WTC11 (cell line): ENCODE measurements around the gene RASGEF1C. TPM values are rescaled to one million over a fixed set of nuclear protein-coding genes. Genes with fewer than 3 reads are reported as not detected.

Experiments
- ATAC-seq: fragments of 200-7000 bp; cut with Tn5 transposase; 2 replicates; pipeline ENCODE4 v1.10.0; 2021; ENCODE audit warnings: mild to moderate bottlenecking, moderate library complexity
- CTCF ChIA-PET: fragments of 300-600 bp; sonication (Branson Sonifier 250); formaldehyde crosslinking; loops from one replicate; lab custom pipeline; 2021; ENCODE audit warnings: antibody characterized with exemption; lab: Charles Lee
- POLR2A ChIA-PET: fragments of 350-600 bp; sonication (Branson Sonifier 250); formaldehyde crosslinking; loops from one replicate; lab custom pipeline; 2021; ENCODE audit warnings: antibody characterized with exemption; lab: Charles Lee
- DNase-seq: peaks from one replicate; pipeline ENCODE4 v3.0.0; 2021; ENCODE audit warnings: low spot score
- H3K27ac Mint-ChIP-seq: 2 replicates; pipeline ENCODE4 v1.8.0; 2021; ENCODE audit warnings: mixed read lengths
- H3K27me3 Mint-ChIP-seq: 2 replicates; pipeline ENCODE4 v1.8.0; 2021; ENCODE audit warnings: low read depth, mild to moderate bottlenecking, moderate library complexity, mixed read lengths
- H3K36me3 Mint-ChIP-seq: 2 replicates; pipeline ENCODE4 v1.8.0; 2021; ENCODE audit warnings: mixed read lengths
- H3K4me1 Mint-ChIP-seq: 2 replicates; pipeline ENCODE4 v1.8.0; 2022; ENCODE audit warnings: mixed read lengths
- H3K4me3 Mint-ChIP-seq: 2 replicates; pipeline ENCODE4 v1.8.0; 2021; ENCODE audit warnings: mild to moderate bottlenecking, moderate library complexity, mixed read lengths
- H3K9me3 Mint-ChIP-seq: 2 replicates; pipeline ENCODE4 v1.8.0; 2021; ENCODE audit warnings: mixed read lengths
- ATF1 ChIP-seq: sonication (generic); formaldehyde crosslinking; IDR thresholded peaks from 2 replicates; pipeline ENCODE4 v1.8.1; 2023; ENCODE audit warnings: mild to moderate bottlenecking, moderate library complexity, missing genetic modification reagents
- ATF3 ChIP-seq: sonication (generic); formaldehyde crosslinking; conservative IDR thresholded peaks from 2 replicates; pipeline ENCODE4 v1.8.1; 2022; ENCODE audit warnings: mild to moderate bottlenecking, missing genetic modification reagents
- CBFB ChIP-seq: sonication (generic); formaldehyde crosslinking; IDR thresholded peaks from 2 replicates; pipeline ENCODE4 v1.8.1; 2022; ENCODE audit warnings: mild to moderate bottlenecking, low read depth, missing genetic modification reagents
- CDX4 ChIP-seq: fragments of 250-450 bp; sonication (Bioruptor Pico); IDR thresholded peaks from 2 replicates; pipeline ENCODE4 v1.9.0; 2021; ENCODE audit warnings: moderate library complexity, mild to moderate bottlenecking, inconsistent platforms, borderline replicate concordance
- CREB1 ChIP-seq: sonication (generic); formaldehyde crosslinking; IDR thresholded peaks from 2 replicates; pipeline ENCODE4 v1.8.0; 2023; ENCODE audit warnings: mild to moderate bottlenecking, missing genetic modification reagents
- CREM ChIP-seq: sonication (generic); formaldehyde crosslinking; IDR thresholded peaks from 2 replicates; pipeline ENCODE4 v1.8.1; 2022; ENCODE audit warnings: mild to moderate bottlenecking, missing genetic modification reagents, moderate library complexity
- CTCF ChIP-seq: fragments of 200-600 bp; IDR thresholded peaks from 2 replicates; pipeline ENCODE4 v1.8.0; 2022; ENCODE audit warnings: antibody characterized with exemption
- E2F1 ChIP-seq: sonication (generic); formaldehyde crosslinking; IDR thresholded peaks from 2 replicates; pipeline ENCODE4 v1.8.0; 2022; ENCODE audit warnings: mild to moderate bottlenecking, missing genetic modification reagents
- ELF4 ChIP-seq: sonication (generic); formaldehyde crosslinking; IDR thresholded peaks from 2 replicates; pipeline ENCODE4 v1.8.1; 2022; ENCODE audit warnings: low read depth, mild to moderate bottlenecking, moderate library complexity, missing genetic modification reagents
- FOXJ3 ChIP-seq: sonication (generic); formaldehyde crosslinking; IDR thresholded peaks from 2 replicates; pipeline ENCODE4 v1.9.0; 2021; ENCODE audit warnings: missing genetic modification reagents, mild to moderate bottlenecking, borderline replicate concordance
- GTF2I ChIP-seq: fragments of 250-450 bp; sonication (Bioruptor Pico); conservative IDR thresholded peaks from 2 replicates; pipeline ENCODE4 v1.4.0; 2021; ENCODE audit warnings: mild to moderate bottlenecking
- NFYB ChIP-seq: sonication (generic); formaldehyde crosslinking; conservative IDR thresholded peaks from 2 replicates; pipeline ENCODE4 v1.8.0; 2022; ENCODE audit warnings: low read depth, missing genetic modification reagents
- NR2C2 ChIP-seq: sonication (generic); formaldehyde crosslinking; IDR thresholded peaks from 2 replicates; pipeline ENCODE4 v1.8.0; 2022; ENCODE audit warnings: mild to moderate bottlenecking, missing genetic modification reagents
- SMAD4 ChIP-seq: sonication (generic); formaldehyde crosslinking; IDR thresholded peaks from 2 replicates; pipeline ENCODE4 v1.8.0; 2022; ENCODE audit warnings: mild to moderate bottlenecking, missing genetic modification reagents
- TEAD4 ChIP-seq: sonication (generic); formaldehyde crosslinking; IDR thresholded peaks from 2 replicates; pipeline ENCODE4 v1.8.0; 2022; ENCODE audit warnings: mild to moderate bottlenecking, missing genetic modification reagents
- ZBTB21 ChIP-seq: sonication (generic); formaldehyde crosslinking; IDR thresholded peaks from 2 replicates; pipeline ENCODE4 v1.8.1; 2023; ENCODE audit warnings: mild to moderate bottlenecking, missing genetic modification reagents, borderline replicate concordance
- ZNF263 ChIP-seq: sonication (generic); formaldehyde crosslinking; IDR thresholded peaks from 2 replicates; pipeline ENCODE4 v1.8.1; 2022; ENCODE audit warnings: low read depth, mild to moderate bottlenecking, moderate library complexity, missing genetic modification reagents
- ZNF396 ChIP-seq: fragments of 250-450 bp; sonication (Bioruptor Pico); IDR thresholded peaks from 2 replicates; pipeline ENCODE4 v1.8.0; 2021; ENCODE audit warnings: mild to moderate bottlenecking, moderate library complexity, borderline replicate concordance
- ZNF671 ChIP-seq: fragments of 250-450 bp; sonication (Bioruptor Pico); IDR thresholded peaks from 2 replicates; pipeline ENCODE4 v1.8.0; 2021; ENCODE audit warnings: mild to moderate bottlenecking
- total RNA-seq: library from RNA; stranded (reverse); gene quantifications from 3 replicates; pipeline ENCODE4 v1.2.3, GENCODE V29; 2021
- TF ChIP-seq, protein P1 (sequence below): sonication (generic); formaldehyde crosslinking; IDR thresholded peaks from 2 replicates; pipeline ENCODE4 v1.8.1; 2022; ENCODE audit warnings: missing genetic modification reagents, borderline replicate concordance
- TF ChIP-seq, protein P2 (sequence below): fragments of 250-450 bp; sonication (Bioruptor Pico); IDR thresholded peaks from 2 replicates; pipeline ENCODE4 v1.8.0; 2021; ENCODE audit warnings: mild to moderate bottlenecking

Gene RASGEF1C
- total RNA-seq, 1 experiment from 2014 or later: 0.96 TPM

DNA sequence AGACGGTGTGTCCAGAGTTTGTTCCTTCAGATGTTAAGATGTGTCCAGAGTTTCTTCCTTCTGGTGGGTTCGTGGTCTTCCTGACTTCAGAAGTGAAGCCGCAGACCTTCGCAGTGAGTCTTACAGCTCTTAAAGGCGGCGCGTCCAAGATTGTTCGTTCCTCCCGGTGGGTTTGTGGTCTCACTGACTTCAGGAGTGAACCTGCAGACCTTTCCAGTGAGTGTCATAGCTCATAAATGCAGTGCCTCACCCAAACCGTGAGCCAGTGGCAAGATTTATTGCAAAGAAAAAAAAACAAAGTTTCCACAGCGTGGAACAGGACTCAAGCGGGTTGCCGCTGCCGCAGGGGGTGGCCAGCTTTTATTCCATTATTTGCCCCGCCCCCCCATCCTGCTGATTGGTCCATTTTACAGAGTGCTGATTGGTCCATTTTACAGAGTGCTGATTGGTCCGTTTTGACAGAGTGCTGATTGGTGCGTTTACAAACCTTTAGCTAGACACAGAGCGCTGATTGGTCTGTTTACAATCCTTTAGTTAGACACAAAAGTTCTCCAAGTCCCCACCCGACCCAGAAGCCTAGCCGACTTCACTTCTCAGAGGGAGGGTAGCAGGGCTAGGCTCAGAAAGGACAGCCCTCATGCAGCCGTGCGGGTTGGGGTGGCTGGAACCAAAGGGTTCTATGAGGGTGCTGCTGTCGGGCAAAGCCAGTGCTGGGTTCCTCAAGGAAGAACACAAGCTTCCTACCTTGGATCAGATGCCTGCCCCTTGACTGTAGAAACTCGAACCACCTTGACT lies 128.3 kb downstream of the RASGEF1C start:
- DNase-seq (no peak), ATAC-seq (no peak)
- Mint-ChIP-seq H3K4me3 (no peak overlapping the region), H3K9me3 (peaks cover 25% of the 10 kb centered on the region), H3K4me1 (peaks cover 46% of the 10 kb centered on the region), H3K36me3 (peaks cover 16% of the 10 kb centered on the region), H3K27me3 (peaks cover 15% of the 10 kb centered on the region), H3K27ac (no peak overlapping the region)
- CTCF ChIA-PET: interaction anchor here (1.0 to 2.0 kb wide), 4 partner anchors 10 to 279 kb away, joined by 3 to 8 read pairs (median 4); no protein-coding TSS in a partner anchor
- TF ChIP-seq NFYB (peak; percentile 53; the same call in 1 of the 2 replicates), ZBTB21 (CRISPR knock-in tag) (no peak)
- POLR2A ChIA-PET: no interaction called here

GRCh38 chr5:180079702-180080466 lies 129.1 kb downstream of the RASGEF1C start:
- no peak overlapping the region for H3K27ac Mint-ChIP-seq
- DNase-seq (no peak), ATAC-seq (no peak)
- peaks cover 25% of the 10 kb centered on the region for H3K9me3 Mint-ChIP-seq
- H3K36me3 Mint-ChIP-seq: peaks cover 16% of the 10 kb centered on the region
- H3K4me1 Mint-ChIP-seq: peaks cover 43% of the 10 kb centered on the region
- TF ChIP-seq, protein P1, sequence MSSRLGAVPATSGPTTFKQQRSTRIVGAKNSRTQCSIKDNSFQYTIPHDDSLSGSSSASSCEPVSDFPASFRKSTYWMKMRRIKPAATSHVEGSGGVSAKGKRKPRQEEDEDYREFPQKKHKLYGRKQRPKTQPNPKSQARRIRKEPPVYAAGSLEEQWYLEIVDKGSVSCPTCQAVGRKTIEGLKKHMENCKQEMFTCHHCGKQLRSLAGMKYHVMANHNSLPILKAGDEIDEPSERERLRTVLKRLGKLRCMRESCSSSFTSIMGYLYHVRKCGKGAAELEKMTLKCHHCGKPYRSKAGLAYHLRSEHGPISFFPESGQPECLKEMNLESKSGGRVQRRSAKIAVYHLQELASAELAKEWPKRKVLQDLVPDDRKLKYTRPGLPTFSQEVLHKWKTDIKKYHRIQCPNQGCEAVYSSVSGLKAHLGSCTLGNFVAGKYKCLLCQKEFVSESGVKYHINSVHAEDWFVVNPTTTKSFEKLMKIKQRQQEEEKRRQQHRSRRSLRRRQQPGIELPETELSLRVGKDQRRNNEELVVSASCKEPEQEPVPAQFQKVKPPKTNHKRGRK (CRISPR knock-in tag): no peak
- TF ChIP-seq TEAD4 (CRISPR knock-in tag) (no peak), E2F1 (CRISPR knock-in tag) (no peak), ATF1 (CRISPR knock-in tag) (no peak), ZNF396 (no peak), CREB1 (CRISPR knock-in tag) (no peak), CTCF (no peak), NR2C2 (CRISPR knock-in tag) (no peak), ELF4 (no peak), GTF2I (CRISPR knock-in tag) (no peak), ZNF671 (no peak), CDX4 (CRISPR knock-in tag) (no peak)
- H3K4me3 Mint-ChIP-seq: no peak overlapping the region
- CTCF ChIA-PET: interaction anchor here (1.1 to 1.6 kb wide), 2 partner anchors 10 to 27 kb away, joined by 3 to 4 read pairs; no protein-coding TSS in a partner anchor
- POLR2A ChIA-PET: no interaction called here
- peaks cover 15% of the 10 kb centered on the region for H3K27me3 Mint-ChIP-seq

GRCh38 chr5:180078348-180078747 lies 130.7 kb downstream of the RASGEF1C start:
- H3K4me3 Mint-ChIP-seq: no peak overlapping the region
- TF ChIP-seq CREM (CRISPR knock-in tag) (no peak), FOXJ3 (CRISPR knock-in tag) (no peak), SMAD4 (CRISPR knock-in tag) (no peak), CBFB (CRISPR knock-in tag) (no peak), ATF3 (no peak), ZNF263 (CRISPR knock-in tag) (no peak)
- TF ChIP-seq, protein P2, sequence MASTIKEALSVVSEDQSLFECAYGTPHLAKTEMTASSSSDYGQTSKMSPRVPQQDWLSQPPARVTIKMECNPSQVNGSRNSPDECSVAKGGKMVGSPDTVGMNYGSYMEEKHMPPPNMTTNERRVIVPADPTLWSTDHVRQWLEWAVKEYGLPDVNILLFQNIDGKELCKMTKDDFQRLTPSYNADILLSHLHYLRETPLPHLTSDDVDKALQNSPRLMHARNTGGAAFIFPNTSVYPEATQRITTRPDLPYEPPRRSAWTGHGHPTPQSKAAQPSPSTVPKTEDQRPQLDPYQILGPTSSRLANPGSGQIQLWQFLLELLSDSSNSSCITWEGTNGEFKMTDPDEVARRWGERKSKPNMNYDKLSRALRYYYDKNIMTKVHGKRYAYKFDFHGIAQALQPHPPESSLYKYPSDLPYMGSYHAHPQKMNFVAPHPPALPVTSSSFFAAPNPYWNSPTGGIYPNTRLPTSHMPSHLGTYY (CRISPR knock-in tag): no peak
- no peak overlapping the region for H3K27ac Mint-ChIP-seq
- peaks cover 29% of the 10 kb centered on the region for H3K27me3 Mint-ChIP-seq
- ATAC-seq (no peak), DNase-seq (no peak)
- ChIA-PET POLR2A (no interaction called here), CTCF (no interaction called here)
- H3K4me1 Mint-ChIP-seq: peaks cover 28% of the 10 kb centered on the region
- H3K9me3 Mint-ChIP-seq: peaks cover 28% of the 10 kb centered on the region
- peaks cover 20% of the 10 kb centered on the region for H3K36me3 Mint-ChIP-seq
